ENCODE measurements around the gene TMEM17. TPM values are rescaled to one million over a fixed set of nuclear protein-coding genes. Genes with fewer than 3 reads are reported as not detected.

TMEM17 gene
- total RNA-seq, 4 donors from 2014 or later = 1.7 to 3.4 (median 2.7) TPM

DNA sequence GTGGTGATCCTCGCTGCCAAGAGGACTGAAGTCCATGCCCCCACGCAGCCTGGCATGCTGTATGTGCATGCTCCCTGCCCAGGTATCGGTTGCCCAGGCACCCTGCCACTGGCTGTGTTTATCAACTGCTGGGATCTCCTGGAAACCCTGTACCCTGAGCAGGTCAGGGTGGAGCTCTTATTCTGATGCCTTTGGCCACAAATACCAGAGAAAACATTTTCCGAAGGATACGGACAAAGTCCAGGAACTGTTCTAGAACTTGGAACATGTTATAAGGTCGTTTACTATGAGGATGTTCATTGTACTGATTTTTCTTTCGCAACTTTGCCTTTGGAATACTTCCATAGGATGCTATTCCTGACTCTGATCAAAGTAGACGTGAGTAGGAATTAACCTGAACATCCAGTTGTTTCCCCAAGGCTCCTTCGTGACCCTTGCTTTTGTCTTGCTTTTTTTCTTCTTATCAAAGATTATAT, 55.2 kb downstream of the TMEM17 start:
- peak overlapping the region; percentile 16 to 60 (median 40) for H3K27ac ChIP-seq
- WGBS, 2 donors = 48 to 51% methylated on average over 7 to 8 of the region's 9 CpGs
- TF ChIP-seq, protein P1, sequence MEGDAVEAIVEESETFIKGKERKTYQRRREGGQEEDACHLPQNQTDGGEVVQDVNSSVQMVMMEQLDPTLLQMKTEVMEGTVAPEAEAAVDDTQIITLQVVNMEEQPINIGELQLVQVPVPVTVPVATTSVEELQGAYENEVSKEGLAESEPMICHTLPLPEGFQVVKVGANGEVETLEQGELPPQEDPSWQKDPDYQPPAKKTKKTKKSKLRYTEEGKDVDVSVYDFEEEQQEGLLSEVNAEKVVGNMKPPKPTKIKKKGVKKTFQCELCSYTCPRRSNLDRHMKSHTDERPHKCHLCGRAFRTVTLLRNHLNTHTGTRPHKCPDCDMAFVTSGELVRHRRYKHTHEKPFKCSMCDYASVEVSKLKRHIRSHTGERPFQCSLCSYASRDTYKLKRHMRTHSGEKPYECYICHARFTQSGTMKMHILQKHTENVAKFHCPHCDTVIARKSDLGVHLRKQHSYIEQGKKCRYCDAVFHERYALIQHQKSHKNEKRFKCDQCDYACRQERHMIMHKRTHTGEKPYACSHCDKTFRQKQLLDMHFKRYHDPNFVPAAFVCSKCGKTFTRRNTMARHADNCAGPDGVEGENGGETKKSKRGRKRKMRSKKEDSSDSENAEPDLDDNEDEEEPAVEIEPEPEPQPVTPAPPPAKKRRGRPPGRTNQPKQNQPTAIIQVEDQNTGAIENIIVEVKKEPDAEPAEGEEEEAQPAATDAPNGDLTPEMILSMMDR (IDR thresholded peaks at IDR 0.05) = no peak

More for the DNA sequence above, 55.2 kb downstream of the TMEM17 start:
- no peaks in the 10 kb centered on the region for H3K27me3 ChIP-seq
- peaks cover 0 to 66% (median 12%) of the 10 kb centered on the region in 3 donors for H3K4me1 ChIP-seq
- DNase-seq = no peak
- H3K4me3 ChIP-seq = no peak overlapping the region
- no peaks in the 10 kb centered on the region for H3K36me3 ChIP-seq
- H3K9me3 ChIP-seq = no peaks in the 10 kb centered on the region
- intact Hi-C loops (cut with DNase I) = no loop called here

Small RNA genes lying within 50 kb of the gene (small RNA-seq; reads per million reads assigned to genes)
- gene AC107083.1 (0 reads per million in 4 donors), gene RN7SL18P (0 to 0.15 (median 0.04) reads per million in 4 donors)

Other genes with a start within 250 kb of the TMEM17 start
- 100 to 1,000 TPM in 1 of 4 donors, 10 to 100 TPM in 3; 59.6 to 111 (median 77.9) TPM for gene EHBP1, start 199.5 kb upstream of the TMEM17 start, total RNA-seq

Data from esophagus squamous epithelium (tissue), 5 donors.